MCF 10A (cell line): ENCODE results near the gene CC2D1A. TPM values are rescaled to one million over a fixed set of nuclear protein-coding genes. Genes with fewer than 3 reads are reported as not detected.

ENCODE experiments used
- BruUV-seq: library from RNA; stranded (reverse); fragments of 400-500 nt; replicated peaks from 2 replicates; lab custom pipeline; 2021; lab: Mats Ljungman, UMichigan
- CTCF ChIA-PET: fragments of 300-600 bp; sonication (Branson Sonifier 250); formaldehyde crosslinking; extraction: SDS; loops from one replicate; lab custom pipeline; 2021; ENCODE audit warnings: antibody characterized with exemption, inconsistent platforms; lab: Yijun Ruan, JAX
- POLR2A ChIA-PET: fragments of 300-600, 350-650 bp; sonication (Branson Sonifier 250); formaldehyde crosslinking; extraction: SDS; loops from one replicate; lab custom pipeline; 2020; ENCODE audit warnings: antibody characterized with exemption, inconsistent platforms; lab: Yijun Ruan, JAX
- DNase-seq: peaks from one replicate; pipeline ENCODE4 v3.0.0-alpha.2; 2018; ENCODE audit not compliant: unreplicated experiment
- H3K27ac Mint-ChIP-seq: one replicate; pipeline ENCODE4 v1.8.0; 2022; ENCODE audit warnings: mild to moderate bottlenecking, low read depth, mixed read lengths; ENCODE audit not compliant: unreplicated experiment
- H3K27me3 Mint-ChIP-seq: one replicate; pipeline ENCODE4 v1.8.0; 2022; ENCODE audit warnings: mixed read lengths; ENCODE audit not compliant: insufficient read depth, unreplicated experiment
- H3K36me3 Mint-ChIP-seq: one replicate; pipeline ENCODE4 v1.8.0; 2022; ENCODE audit warnings: mild to moderate bottlenecking, moderate library complexity, mixed read lengths; ENCODE audit not compliant: insufficient read depth, unreplicated experiment
- H3K4me1 Mint-ChIP-seq: one replicate; pipeline ENCODE4 v1.8.0; 2022; ENCODE audit warnings: mixed read lengths; ENCODE audit not compliant: insufficient read depth, unreplicated experiment
- H3K4me3 Mint-ChIP-seq: one replicate; pipeline ENCODE4 v1.8.0; 2022; ENCODE audit warnings: mild to moderate bottlenecking, moderate library complexity, mixed read lengths; ENCODE audit not compliant: unreplicated experiment
- H3K9me3 Mint-ChIP-seq: one replicate; pipeline ENCODE4 v1.8.0; 2022; ENCODE audit warnings: mixed read lengths; ENCODE audit not compliant: unreplicated experiment
- CTCF ChIP-seq: fragments of 200-600 bp; IDR thresholded peaks from one replicate; pipeline ENCODE4 v1.8.0; 2022; ENCODE audit warnings: antibody characterized with exemption, mild to moderate bottlenecking; ENCODE audit not compliant: unreplicated experiment
- intact Hi-C: fragments of 100-400 bp; cut with micrococcal nuclease; formaldehyde crosslinking; loops from 2 replicates; pipeline ENCODE4 v1.14.1; 2022
- total RNA-seq: library from RNA; stranded (reverse); gene quantifications from 2 replicates; pipeline ENCODE4 v1.2.3, GENCODE V29; 2022

The CC2D1A gene
- total RNA-seq, 1 experiment from 2014 or later: 36.7 TPM

GRCh38 chr19:13864046-13864666 lies 41.8 kb upstream of the CC2D1A start:
- H3K9me3 Mint-ChIP-seq: no peaks in the 10 kb centered on the region
- ChIA-PET POLR2A (interaction anchor here (2.5 to 4.2 kb wide), 3 partner anchors 28 to 116 kb away, joined by 11 to 20 read pairs (median 13); partner anchors contain the start of gene C19orf53), CTCF (interaction anchor here (0.6 to 4.5 kb wide), 8 partner anchors 7 to 264 kb away, joined by 3 to 107 read pairs (median 5); no protein-coding TSS in a partner anchor)
- H3K36me3 Mint-ChIP-seq: peaks cover 7% of the 10 kb centered on the region
- H3K27me3 Mint-ChIP-seq: peaks cover 34% of the 10 kb centered on the region
- intact Hi-C loops: loop anchor here (5.0 kb wide), 2 partner anchors 132 to 147 kb away; no protein-coding TSS in a partner anchor
- no TSS peak for BruUV-seq
- no peak overlapping the region for H3K27ac Mint-ChIP-seq
- no peak for TF ChIP-seq CTCF
- peak overlapping the region; percentile 52 for H3K4me3 Mint-ChIP-seq
- no peak for DNase-seq
- H3K4me1 Mint-ChIP-seq: peaks cover 22% of the 10 kb centered on the region

- intact Hi-C loops: loop anchor here (5.0 kb wide), 2 partner anchors 133 to 148 kb away; no protein-coding TSS in a partner anchor
- H3K27me3 Mint-ChIP-seq: peaks cover 34% of the 10 kb centered on the region
- no peak for TF ChIP-seq CTCF
- DNase-seq: no peak
- CTCF ChIA-PET: no interaction called here
- H3K9me3 Mint-ChIP-seq: no peaks in the 10 kb centered on the region
- H3K36me3 Mint-ChIP-seq: peaks cover 7% of the 10 kb centered on the region
- H3K4me1 Mint-ChIP-seq: peaks cover 15% of the 10 kb centered on the region
- H3K27ac Mint-ChIP-seq: no peak overlapping the region
- POLR2A ChIA-PET: interaction anchor here (3.3 to 4.2 kb wide), 2 partner anchors 29 to 91 kb away, joined by 13 to 20 read pairs; partner anchors contain the start of gene C19orf53
- no TSS peak for BruUV-seq
- H3K4me3 Mint-ChIP-seq: peak overlapping the region; percentile 52
These were observed 41.1 kb upstream of the CC2D1A start for GRCh38 chr19:13864667-13865570.

GRCh38 chr19:13865571-13866462 lies 40.2 kb upstream of the CC2D1A start:
- Mint-ChIP-seq H3K27ac (no peak overlapping the region), H3K9me3 (no peaks in the 10 kb centered on the region), H3K36me3 (peaks cover 7% of the 10 kb centered on the region), H3K4me1 (peaks cover 15% of the 10 kb centered on the region), H3K4me3 (peak overlapping the region; percentile 50), H3K27me3 (peaks cover 34% of the 10 kb centered on the region)
- no peak for TF ChIP-seq CTCF
- no peak for DNase-seq
- BruUV-seq: no TSS peak
- intact Hi-C loops: no loop called here
- ChIA-PET POLR2A (no interaction called here), CTCF (interaction anchor here (0.6 kb wide), 1 partner anchor 495 kb away, joined by 3 read pairs; no protein-coding TSS in a partner anchor)
